GM12878 (cell line): ENCODE measurements around the gene FADS1. TPM values are rescaled to one million over a fixed set of nuclear protein-coding genes. Genes with fewer than 3 reads are reported as not detected.

Experiments used
- ATAC-seq: fragments of 200-7000 bp; cut with Tn5 transposase; 3 replicates; pipeline ENCODE4 v1.9.1; 2020; ENCODE audit warnings: mild to moderate bottlenecking, moderate library complexity
- Bru-seq: library from RNA; stranded (reverse); fragments of 400-500 nt; gene quantifications from one replicate; lab custom pipeline; 2021; lab: Mats Ljungman, UMichigan
- BruChase-seq, 2 experiments: library from RNA; stranded (reverse); fragments of 400-500 nt; gene quantifications; one replicate each; lab custom pipeline; 2021; lab: Mats Ljungman, UMichigan
- BruUV-seq: library from RNA; stranded (reverse); fragments of 400-500 nt; replicated peaks from 2 replicates; lab custom pipeline; 2021; lab: Mats Ljungman, UMichigan
- CTCF ChIA-PET: fragments of 300-600 bp; sonication (Branson Sonifier 250); formaldehyde crosslinking; extraction: SDS; loops from one replicate; lab custom pipeline; 2021; ENCODE audit warnings: inconsistent platforms; lab: Yijun Ruan, JAX
- POLR2A ChIA-PET: fragments of 350-600 bp; formaldehyde crosslinking; extraction: SDS; loops from one replicate; lab custom pipeline; 2021; ENCODE audit warnings: inconsistent platforms; lab: Charles Lee
- RAD21 ChIA-PET: fragments of 300-600 bp; sonication (Branson Sonifier 250); formaldehyde crosslinking; loops from one replicate; lab custom pipeline; 2023; ENCODE audit warnings: antibody characterized with exemption; ENCODE audit not compliant: unreplicated experiment; lab: Charles Lee
- SMC1A ChIA-PET: fragments of 300-600 bp; sonication (Branson Sonifier 250); formaldehyde crosslinking; loops from one replicate; lab custom pipeline; 2023; ENCODE audit not compliant: unreplicated experiment, uncharacterized antibody; lab: Charles Lee
- DNase-seq: peaks from one replicate; pipeline ENCODE4 v3.0.0-alpha.2; 2011; ENCODE audit warnings: low read depth, low spot score
- FAIRE-seq: peaks from 3 replicates; lab custom pipeline; 2011; peaks lifted over from hg19 to GRCh38; lab: Jason Lieb, UNC
- H2AFZ ChIP-seq: 2 replicates; pipeline ENCODE4 v1.6.0; 2011; ENCODE audit warnings: low read depth, low read length, control low read depth; ENCODE audit not compliant: control insufficient read depth
- H3K27ac ChIP-seq: 2 replicates; pipeline ENCODE4 v1.5.1; 2011; ENCODE audit warnings: control low read depth; ENCODE audit not compliant: control insufficient read depth, insufficient read depth
- H3K27me3 ChIP-seq, 2 experiments: replicated peaks in 1 of 2; 2 replicates each; pipeline versions ENCODE4 v1.6.0 to v1.6.1; 2011; ENCODE audit warnings: low read length in 1 of 2; ENCODE audit not compliant: control insufficient read depth in 2 of 2, insufficient read depth in 2 of 2
- H3K36me3 ChIP-seq, 2 experiments: 2 replicates each; pipeline ENCODE4 v1.5.1; 2011; ENCODE audit warnings: low read length in 1 of 2; ENCODE audit not compliant: control insufficient read depth in 2 of 2, insufficient read depth in 2 of 2
- H3K4me1 ChIP-seq: 2 replicates; pipeline ENCODE4 v1.6.1; 2011; ENCODE audit warnings: mild to moderate bottlenecking, low read length, moderate library complexity, mixed read lengths; ENCODE audit not compliant: control insufficient read depth, insufficient read depth
- H3K4me2 ChIP-seq: 2 replicates; pipeline ENCODE4 v1.6.0; 2011; ENCODE audit warnings: control low read depth; ENCODE audit not compliant: control insufficient read depth, insufficient read depth
- H3K4me3 ChIP-seq: fragments of 200-600 bp; sonication (generic); 2 replicates; pipeline ENCODE4 v1.5.1; 2016
- H3K79me2 ChIP-seq: 2 replicates; pipeline ENCODE4 v1.6.0; 2011; ENCODE audit warnings: low read length; ENCODE audit not compliant: control insufficient read depth, insufficient read depth
- H3K9ac ChIP-seq: 2 replicates; pipeline ENCODE4 v1.8.0; 2011; ENCODE audit warnings: low read length, control low read depth, mixed read lengths; ENCODE audit not compliant: control insufficient read depth, insufficient read depth
- H3K9me3 ChIP-seq: replicated peaks from 3 replicates; pipeline ENCODE4 v1.5.1; 2011; ENCODE audit warnings: mild to moderate bottlenecking, low read length; ENCODE audit not compliant: control insufficient read depth, insufficient read depth
- H4K20me1 ChIP-seq: 2 replicates; pipeline ENCODE4 v1.6.0; 2011; ENCODE audit not compliant: control insufficient read depth, insufficient read depth
- BRCA1 ChIP-seq: IDR thresholded peaks from 2 replicates; pipeline ENCODE4 v1.6.1; 2011; ENCODE audit warnings: low read depth, low read length, improper control_type of control experiment
- EGR1 ChIP-seq, 2 experiments: IDR thresholded peaks; 1 replicate in 1 of 2; 2 replicates in 1 of 2; pipeline ENCODE4 v1.6.1; 2011 to 2012; ENCODE audit warnings: low read depth in 2 of 2, low read length in 2 of 2, borderline replicate concordance in 1 of 2, mild to moderate bottlenecking in 1 of 2, moderate library complexity in 1 of 2
- HDAC6 ChIP-seq: fragments of 200-600 bp; sonication (generic); IDR thresholded peaks from one replicate; pipeline ENCODE4 v1.8.0; 2017; ENCODE audit warnings: antibody characterized with exemption; ENCODE audit not compliant: unreplicated experiment
- KLF5 ChIP-seq: fragments of 450-650 bp; IDR thresholded peaks from 2 replicates; pipeline ENCODE4 v1.6.1; 2014; ENCODE audit warnings: mild to moderate bottlenecking; ENCODE audit not compliant: partially characterized antibody
- MTA3 ChIP-seq: IDR thresholded peaks from 2 replicates; pipeline ENCODE4 v1.6.1; 2012; ENCODE audit warnings: low read length, inconsistent platforms, borderline replicate concordance
- NFYB ChIP-seq: IDR thresholded peaks from 2 replicates; pipeline ENCODE4 v1.6.1; 2011; ENCODE audit warnings: low read depth, mild to moderate bottlenecking, low read length, improper control_type of control experiment, moderate library complexity; ENCODE audit not compliant: insufficient read depth
- POLR2AphosphoS5 ChIP-seq: IDR thresholded peaks from 2 replicates; pipeline ENCODE4 v1.6.1; 2011; ENCODE audit warnings: mild to moderate bottlenecking, low read length, inconsistent platforms
- RBBP5 ChIP-seq: fragments of 200-600 bp; sonication (generic); conservative IDR thresholded peaks from 2 replicates; pipeline ENCODE4 v1.6.1; 2016
- RFX5 ChIP-seq: IDR thresholded peaks from 2 replicates; pipeline ENCODE4 v1.6.1; 2011; ENCODE audit warnings: low read depth, low read length, improper control_type of control experiment
- SIN3A ChIP-seq: IDR thresholded peaks from 2 replicates; pipeline ENCODE4 v1.6.1; 2012; ENCODE audit warnings: low read depth, low read length, improper control_type of control experiment
- SP1 ChIP-seq: IDR thresholded peaks from one replicate; pipeline ENCODE4 v1.6.1; 2011; ENCODE audit warnings: low read depth, low read length
- SRF ChIP-seq, 2 experiments: IDR thresholded peaks; 2 replicates each; pipeline ENCODE4 v1.6.1; 2011; ENCODE audit warnings: low read depth in 2 of 2, low read length in 2 of 2, mild to moderate bottlenecking in 1 of 2, moderate library complexity in 1 of 2
- SUPT20H ChIP-seq: IDR thresholded peaks from 2 replicates; pipeline ENCODE4 v1.6.1; 2011; ENCODE audit warnings: low read depth, mild to moderate bottlenecking, low read length, moderate library complexity, borderline replicate concordance; ENCODE audit not compliant: control insufficient read depth
- TCF3 ChIP-seq: IDR thresholded peaks from 2 replicates; pipeline ENCODE4 v1.6.1; 2012; ENCODE audit warnings: low read depth, mild to moderate bottlenecking, low read length, borderline replicate concordance; ENCODE audit not compliant: insufficient read depth
- TCF7 ChIP-seq: IDR thresholded peaks from 2 replicates; pipeline ENCODE4 v1.6.1; 2014; ENCODE audit warnings: antibody characterized with exemption, borderline replicate concordance
- ZNF207 ChIP-seq: fragments of 450-650 bp; IDR thresholded peaks from 2 replicates; pipeline ENCODE4 v1.6.1; 2014; ENCODE audit warnings: antibody characterized with exemption, mild to moderate bottlenecking, borderline replicate concordance
- ZNF384 ChIP-seq: IDR thresholded peaks from 2 replicates; pipeline ENCODE4 v1.6.1; 2012; ENCODE audit warnings: low read depth, mild to moderate bottlenecking, low read length, improper control_type of control experiment, borderline replicate concordance
- WGBS: methylation state at CpG from one replicate; pipeline ENCODE4 v1.1.6; 2016; ENCODE audit warnings: low lambda C conversion rate; ENCODE audit not compliant: insufficient replicate concordance, insufficient coverage; ENCODE audit errors: missing lambda C conversion rate; 5-methylcytosine and 5-hydroxymethylcytosine counted together
- in situ Hi-C: fragments of 300-500 bp; cut with MboI; formaldehyde crosslinking; loops from 9 replicates; pipeline ENCODE4 v1.14.3; 2018; ENCODE audit warnings: mixed read lengths
- intact Hi-C: fragments of 100-400 bp; cut with micrococcal nuclease; formaldehyde crosslinking; loops from one replicate; pipeline ENCODE4 v1.14.2; 2022; ENCODE audit not compliant: unreplicated experiment
- long read RNA-seq, 2 experiments: library from polyadenylated mRNA; unstranded; transcript quantifications; one replicate each; pipeline ENCODE4 v2.0.0, GENCODE V29; 2019 to 2020
- polyA minus RNA-seq, 3 experiments: library from RNA; depleted of rRNA, polyadenylated mRNA; stranded (reverse); fragments of >200 nt; gene quantifications; 2 replicates each; pipeline ENCODE4 v1.2.3, GENCODE V29; 2011
- polyA plus RNA-seq, 11 experiments: library from polyadenylated mRNA; depleted of rRNA in 4 of 11; unstranded in 6 of 11; stranded (reverse) in 5 of 11; fragments of >200 nt; fragmentation: Nextera tagmentation in 4 of 11; fragmentation: Illumina TruSeq in 1 of 11; extraction: Ambion mirVana in 4 of 11; extraction: Trizol in 1 of 11; gene quantifications; 1 replicate in 1 of 11; 2 replicates in 10 of 11; pipeline versions ENCODE4 v1.2.1 to v1.2.3, GENCODE V29; 2011 to 2016; ENCODE audit warnings: inconsistent platforms in 2 of 11, missing spikeins in 2 of 11, low read depth in 1 of 11
- total RNA-seq, 4 experiments: library from RNA; depleted of rRNA in 3 of 4; stranded (reverse); fragments of >200 nt in 3 of 4; fragmentation: Illumina TruSeq in 1 of 4; extraction: Trizol in 1 of 4; gene quantifications; 2 replicates each; pipeline versions ENCODE4 v1.2.1 to v1.2.3, GENCODE V29; 2013 to 2021
- TF ChIP-seq, protein P1 (sequence below): IDR thresholded peaks from 2 replicates; pipeline ENCODE4 v1.6.1; 2012; ENCODE audit warnings: low read depth, low read length, improper control_type of control experiment

Gene FADS1
- total RNA-seq (2013; cell fraction: nucleolus; rRNA removed), result 70.4 and 77.9 TPM in 2 replicates
- total RNA-seq (2014; rRNA removed), result 38.9 and 44.1 TPM in 2 replicates
- total RNA-seq (2014; rRNA removed; fragmentation: Illumina TruSeq; extraction: Trizol), result 37.5 and 42.3 TPM in 2 replicates
- 45.5 and 49.2 TPM in 2 replicates for total RNA-seq (2021)
- 9.2 TPM for polyA plus RNA-seq (2011; ENCODE audit: low read depth)
- 69.1 and 73.9 TPM in 2 replicates for polyA plus RNA-seq (2011; rRNA removed)
- polyA plus RNA-seq (2011; cell fraction: cytosol; rRNA removed), result 58.3 and 63.7 TPM in 2 replicates
- 41.9 and 45.9 TPM in 2 replicates for polyA plus RNA-seq (2011; cell fraction: nucleus; rRNA removed)
- 13.8 and 20.9 TPM in 2 replicates for polyA plus RNA-seq (2012)
- 39.1 and 47.2 TPM in 2 replicates for polyA plus RNA-seq (2014; fragmentation: Illumina TruSeq; extraction: Trizol)
- polyA plus RNA-seq (2014; fragmentation: Nextera tagmentation; extraction: Ambion mirVana), result 10 to 100 TPM in 1 of 2 experiments, 1 to 10 TPM in 1; 8.8 to 14.6 TPM
- polyA plus RNA-seq (2014; rRNA removed), result 32.7 and 34.6 TPM in 2 replicates
- 10 to 100 TPM; 47.7 to 49.5 TPM for polyA plus RNA-seq (2016; fragmentation: Nextera tagmentation; extraction: Ambion mirVana)
- 79.7 and 106 TPM in 2 replicates for polyA minus RNA-seq (2011; rRNA and poly(A)+ RNA removed)
- polyA minus RNA-seq (2011; cell fraction: cytosol; rRNA and poly(A)+ RNA removed), result 32.2 and 57.0 TPM in 2 replicates
- 33.6 and 63.5 TPM in 2 replicates for polyA minus RNA-seq (2011; cell fraction: nucleus; rRNA and poly(A)+ RNA removed)
- Bru-seq, nascent RNA, result percentile 63 among the genes with signal in this experiment
- BruChase-seq, experiment 1, labeled RNA remaining after a 6-hour chase, result percentile 75 among the genes with signal in this experiment
- percentile 67 among the genes with signal in this experiment for BruChase-seq, experiment 2, labeled RNA remaining after a 2-hour chase
- long read RNA-seq, experiment 1, full-length matches to known transcripts, result 19 of 25 reads
- long read RNA-seq, experiment 1, partial matches to known transcripts, result 2 of 25 reads
- long read RNA-seq, experiment 1, other reads (novel, unspliced or antisense), result 4 of 25 reads
- long read RNA-seq, experiment 2, full-length matches to known transcripts, result 10 of 21 reads
- long read RNA-seq, experiment 2, partial matches to known transcripts, result 3 of 21 reads
- long read RNA-seq, experiment 2, other reads (novel, unspliced or antisense), result 8 of 21 reads

DNA sequence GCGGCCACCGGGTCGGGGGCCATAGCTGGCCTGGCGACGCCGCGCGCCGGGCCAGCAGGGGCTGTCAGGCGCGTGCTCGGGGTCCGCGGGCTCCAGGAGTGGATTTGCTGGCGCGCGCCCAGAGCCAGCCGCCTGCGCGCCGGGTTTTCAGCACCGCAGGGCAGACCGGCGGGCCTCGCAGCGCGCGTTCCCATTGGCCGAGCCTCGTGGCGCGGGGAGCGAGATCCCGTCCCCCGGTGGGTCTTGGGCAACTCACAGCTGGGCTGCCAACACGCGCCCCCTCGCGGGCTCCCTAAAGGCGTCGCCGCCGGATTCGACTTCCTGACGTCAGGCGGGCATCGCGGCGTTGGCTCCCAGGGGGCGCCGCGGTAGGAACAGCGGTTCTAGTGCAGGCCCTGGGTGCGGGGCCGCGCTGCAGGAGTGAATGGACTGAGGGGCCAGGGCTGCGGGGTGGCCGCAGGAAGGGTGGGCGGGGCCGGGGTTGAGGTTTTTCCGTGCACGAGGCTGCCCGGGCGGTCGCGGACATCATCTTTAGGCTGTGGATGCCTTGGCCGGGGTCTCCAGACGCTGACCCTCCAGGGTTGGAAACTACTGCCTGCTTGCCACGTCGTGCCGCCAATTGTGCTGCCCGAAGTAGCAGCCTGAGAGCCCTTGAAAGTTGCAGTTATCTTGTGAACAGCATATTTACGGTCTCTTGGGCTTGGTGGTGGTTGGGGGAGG, at the start of gene FADS1:
TSS of gene FADS1 (minus strand) at position 268 of the 720 bp plus-strand sequence. CDS start at position 194, 74 bp downstream.
- Histone ChIP-seq H3K4me2 (peak within 1 kb of the TSS; percentile 95), H3K27ac (peak within 1 kb of the TSS; percentile 87), H4K20me1 (no peaks in the 10 kb centered on the region), H3K4me1 (peaks cover 3% of the 10 kb centered on the region; the same call in 1 of the 2 replicates), H3K4me3 (peak within 1 kb of the TSS; percentile 81), H3K9ac (peak within 1 kb of the TSS; percentile 89), H3K27me3 (no peaks in the 10 kb centered on the region), H3K79me2 (peaks cover 21% of the 10 kb centered on the region), H3K9me3 (no peaks in the 10 kb centered on the region), H2AFZ (peak within 1 kb of the TSS; percentile 83), H3K36me3 (0 out of 4 replicates have a peak, but pooled peaks cover 0 to 5% of the 10 kb centered on the region in 2 experiments)
- no peak for FAIRE-seq
- intact Hi-C loops (loop anchor here (1.0 kb wide), 1 partner anchor 10 kb away; no protein-coding TSS in a partner anchor), in situ Hi-C loops (no loop called here)
- POLR2A ChIA-PET, result interaction anchor here (0.6 to 9.9 kb wide), 5 partner anchors 12 to 28 kb away, joined by 3 to 167 read pairs (median 76); partner anchors contain the start of genes FADS2, FEN1 and TMEM258
- no TSS peak for BruUV-seq
- RAD21 ChIA-PET, result interaction anchor here (1.0 to 5.4 kb wide), 2 partner anchors 12 to 19 kb away, joined by 9 to 51 read pairs; partner anchors contain the start of gene FADS2
- SMC1A ChIA-PET, result interaction anchor here (0.8 to 5.1 kb wide), 5 partner anchors 13 to 67 kb away, joined by 3 to 67 read pairs (median 11); partner anchors contain the start of gene FADS2
- ATAC-seq, result peak; percentile 71
- CTCF ChIA-PET, result interaction anchor here (0.5 to 10.8 kb wide), 7 partner anchors 11 to 265 kb away, joined by 3 to 141 read pairs (median 5); partner anchors contain the start of genes FADS2, FEN1, FTH1 and TMEM258
- peak; percentile 60 for DNase-seq
- WGBS, result 7% methylated on average over 66 of the region's 73 CpGs
- TF ChIP-seq, protein P1, sequence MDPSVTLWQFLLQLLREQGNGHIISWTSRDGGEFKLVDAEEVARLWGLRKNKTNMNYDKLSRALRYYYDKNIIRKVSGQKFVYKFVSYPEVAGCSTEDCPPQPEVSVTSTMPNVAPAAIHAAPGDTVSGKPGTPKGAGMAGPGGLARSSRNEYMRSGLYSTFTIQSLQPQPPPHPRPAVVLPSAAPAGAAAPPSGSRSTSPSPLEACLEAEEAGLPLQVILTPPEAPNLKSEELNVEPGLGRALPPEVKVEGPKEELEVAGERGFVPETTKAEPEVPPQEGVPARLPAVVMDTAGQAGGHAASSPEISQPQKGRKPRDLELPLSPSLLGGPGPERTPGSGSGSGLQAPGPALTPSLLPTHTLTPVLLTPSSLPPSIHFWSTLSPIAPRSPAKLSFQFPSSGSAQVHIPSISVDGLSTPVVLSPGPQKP, result no peak
- 0 out of 2 replicates have a peak, but pooled peaks have one; percentile 37 for TF ChIP-seq ZNF207
- TF ChIP-seq NFYB, result no peak
- TF ChIP-seq KLF5, result peak; percentile 34
- TF ChIP-seq SUPT20H, result no peak
- peak; percentile 85 for TF ChIP-seq HDAC6
- no peak for TF ChIP-seq RFX5
- no peak; the same call in 1 of the 2 replicates for TF ChIP-seq SIN3A
- TF ChIP-seq SP1, result peak; percentile 18
- no peak for TF ChIP-seq MTA3
- peak; percentile 56; the same call in 1 of the 2 replicates for TF ChIP-seq BRCA1
- no peak for TF ChIP-seq SRF (IDR thresholded peaks at IDR 0.05; ENCODE audit: low read depth in 2 of 2, low read length in 2 of 2)
- no peak for TF ChIP-seq ZNF384
- no peak for TF ChIP-seq RBBP5
- no peak for TF ChIP-seq EGR1 (IDR thresholded peaks at IDR 0.05; ENCODE audit: borderline replicate concordance in 1 of 2, low read depth in 2 of 2, low read length in 2 of 2)
- TF ChIP-seq TCF7, result no peak
- TF ChIP-seq POLR2AphosphoS5, result no peak
- TF ChIP-seq TCF3, result peak; percentile 87; the same call in 1 of the 2 replicates
